Osteoblast (primary cell): ENCODE data around the gene BRD3OS. TPM values are rescaled to one million over a fixed set of nuclear protein-coding genes. Genes with fewer than 3 reads are reported as not detected.
A peak's percentile ranks its signal among the peaks of the same experiment; 100 is the strongest.

Experiments used
- DNase-seq: peaks from one replicate; pipeline ENCODE4 v3.0.0; 2011; ENCODE audit warnings: low spot score, mixed read lengths; ENCODE audit not compliant: insufficient read length; ENCODE audit errors: missing footprints
- H2AFZ ChIP-seq: 2 replicates; pipeline ENCODE4 v1.6.0; 2011; ENCODE audit warnings: mild to moderate bottlenecking, low read length
- H3K27ac ChIP-seq: 2 replicates; pipeline ENCODE4 v1.5.1; 2011; ENCODE audit warnings: mild to moderate bottlenecking, low read depth, low read length, moderate library complexity
- H3K27me3 ChIP-seq: 2 replicates; pipeline ENCODE4 v1.6.0; 2012; ENCODE audit warnings: mild to moderate bottlenecking, control low read depth, inconsistent platforms, low read length, moderate library complexity; ENCODE audit not compliant: insufficient read depth
- H3K36me3 ChIP-seq: 2 replicates; pipeline ENCODE4 v1.5.1; 2011; ENCODE audit warnings: mild to moderate bottlenecking, low read length, control low read depth, moderate library complexity; ENCODE audit not compliant: insufficient read depth
- H3K4me1 ChIP-seq: 2 replicates; pipeline ENCODE4 v1.5.1; 2011; ENCODE audit warnings: mild to moderate bottlenecking, low read length, control low read depth, moderate library complexity; ENCODE audit not compliant: insufficient read depth
- H3K4me2 ChIP-seq: 2 replicates; pipeline ENCODE4 v1.6.0; 2011; ENCODE audit warnings: mild to moderate bottlenecking, low read length; ENCODE audit not compliant: insufficient read depth
- H3K4me3 ChIP-seq: fragments of 200-600 bp; sonication (generic); 3 replicates; pipeline ENCODE4 v1.5.1; 2012; ENCODE audit warnings: mild to moderate bottlenecking, low read length, inconsistent platforms; ENCODE audit not compliant: insufficient read depth
- H3K79me2 ChIP-seq: 2 replicates; pipeline ENCODE4 v1.6.0; 2012; ENCODE audit warnings: mild to moderate bottlenecking, low read length, control low read depth, inconsistent platforms; ENCODE audit not compliant: insufficient read depth
- H3K9me3 ChIP-seq: 2 replicates; pipeline ENCODE4 v1.5.1; 2011; ENCODE audit warnings: low read depth, low read length, control low read depth
- H4K20me1 ChIP-seq: 2 replicates; pipeline ENCODE4 v1.6.0; 2012; ENCODE audit warnings: mild to moderate bottlenecking, low read length, control low read depth; ENCODE audit not compliant: insufficient read depth
- CTCF ChIP-seq: IDR thresholded peaks from 2 replicates; pipeline ENCODE4 v1.5.1; 2011; ENCODE audit warnings: mild to moderate bottlenecking, low read depth, low read length, moderate library complexity; ENCODE audit errors: extremely low read depth
- total RNA-seq: library from RNA; depleted of rRNA; stranded (reverse); fragments of >200 nt; gene quantifications from 2 replicates; pipeline ENCODE4 v1.2.3, GENCODE V29; 2012

Gene BRD3OS
- total RNA-seq, 1 donor, result 26.1 TPM

GRCh38 chr9:134047868-134048581 lies 22.7 kb downstream of the BRD3OS start:
- H3K27me3 ChIP-seq, result no peaks in the 10 kb centered on the region
- H3K36me3 ChIP-seq, result peaks cover 59% of the 10 kb centered on the region
- H2AFZ ChIP-seq, result no peak overlapping the region
- H3K4me1 ChIP-seq, result no peaks in the 10 kb centered on the region
- no peak overlapping the region for H3K27ac ChIP-seq
- no peaks in the 10 kb centered on the region for H3K9me3 ChIP-seq
- DNase-seq, result no peak
- H4K20me1 ChIP-seq, result peaks cover 22% of the 10 kb centered on the region
- no peak overlapping the region for H3K4me3 ChIP-seq
- no peak for TF ChIP-seq CTCF
- H3K4me2 ChIP-seq, result no peak overlapping the region
- H3K79me2 ChIP-seq, result peaks cover 5% of the 10 kb centered on the region

GRCh38 chr9:134048582-134048968 lies 23.3 kb downstream of the BRD3OS start:
- Histone ChIP-seq H3K27ac (no peak overlapping the region), H3K4me2 (no peak overlapping the region), H3K27me3 (no peaks in the 10 kb centered on the region), H3K4me3 (no peak overlapping the region), H3K36me3 (peaks cover 59% of the 10 kb centered on the region), H3K4me1 (no peaks in the 10 kb centered on the region), H2AFZ (no peak overlapping the region), H3K79me2 (peaks cover 8% of the 10 kb centered on the region), H3K9me3 (no peaks in the 10 kb centered on the region), H4K20me1 (peaks cover 20% of the 10 kb centered on the region)
- no peak for TF ChIP-seq CTCF
- DNase-seq, result no peak

- H3K27ac ChIP-seq, result no peak overlapping the region
- H4K20me1 ChIP-seq, result peaks cover 23% of the 10 kb centered on the region
- TF ChIP-seq CTCF, result no peak
- peak; percentile 79 for DNase-seq
- no peak overlapping the region for H3K4me2 ChIP-seq
- peaks cover 57% of the 10 kb centered on the region for H3K36me3 ChIP-seq
- no peaks in the 10 kb centered on the region for H3K4me1 ChIP-seq
- no peaks in the 10 kb centered on the region for H3K9me3 ChIP-seq
- no peaks in the 10 kb centered on the region for H3K27me3 ChIP-seq
- H3K4me3 ChIP-seq, result no peak overlapping the region
- H2AFZ ChIP-seq, result no peak overlapping the region
- H3K79me2 ChIP-seq, result peaks cover 15% of the 10 kb centered on the region
Observed at GRCh38 chr9:134049236-134049635, 24.0 kb downstream of the BRD3OS start.

- Histone ChIP-seq H3K4me2 (no peak overlapping the region), H3K79me2 (peaks cover 22% of the 10 kb centered on the region), H3K4me3 (no peak overlapping the region), H3K9me3 (no peaks in the 10 kb centered on the region), H3K27me3 (no peaks in the 10 kb centered on the region), H3K4me1 (no peaks in the 10 kb centered on the region), H4K20me1 (peaks cover 30% of the 10 kb centered on the region), H3K36me3 (peaks cover 50% of the 10 kb centered on the region), H3K27ac (no peak overlapping the region), H2AFZ (no peak overlapping the region)
- peak; percentile 83 for DNase-seq
- TF ChIP-seq CTCF, result no peak
Observed at GRCh38 chr9:134049772-134050588, 24.7 kb downstream of the BRD3OS start.
